H1 (cell line): ENCODE measurements around the gene SLC35F3. TPM values are rescaled to one million over a fixed set of nuclear protein-coding genes. Genes with fewer than 3 reads are reported as not detected.

Experiments used
- CTCF ChIA-PET: fragments of 300-600 bp; sonication (Branson Sonifier 250); formaldehyde crosslinking; loops from one replicate; lab custom pipeline; 2021; ENCODE audit not compliant: partially characterized antibody; lab: Charles Lee
- POLR2A ChIA-PET: fragments of 300-600 bp; sonication (Branson Sonifier 250); formaldehyde crosslinking; loops from one replicate; lab custom pipeline; 2021; ENCODE audit warnings: inconsistent platforms; ENCODE audit not compliant: partially characterized antibody; lab: Charles Lee
- DNase-seq, 2 experiments: peaks; one replicate each; pipeline versions ENCODE4 v3.0.0 to v3.0.0-alpha.2; 2010 to 2022; ENCODE audit warnings: low spot score in 2 of 2, low read depth in 1 of 2, mixed read lengths in 1 of 2
- FAIRE-seq: peaks from 2 replicates; lab custom pipeline; 2011; peaks lifted over from hg19 to GRCh38; lab: Jason Lieb, UNC
- H2AFZ ChIP-seq: 2 replicates; pipeline ENCODE4 v1.8.1; 2012; ENCODE audit warnings: low read length, inconsistent platforms
- H2AK5ac ChIP-seq: 2 replicates; pipeline ENCODE4 v1.6.1; 2013; ENCODE audit warnings: low read depth, low read length
- H2BK120ac ChIP-seq: replicated peaks from 2 replicates; pipeline ENCODE3; 2013; ENCODE audit warnings: low read depth, low read length, inconsistent platforms
- H2BK12ac ChIP-seq: 2 replicates; pipeline ENCODE4 v1.6.1; 2013; ENCODE audit warnings: low read depth, low read length
- H2BK15ac ChIP-seq: 2 replicates; pipeline ENCODE4 v1.6.1; 2013; ENCODE audit warnings: low read length
- H2BK20ac ChIP-seq: 2 replicates; pipeline ENCODE4 v1.6.1; 2013; ENCODE audit warnings: low read length
- H2BK5ac ChIP-seq: 2 replicates; pipeline ENCODE4 v1.6.1; 2013; ENCODE audit warnings: low read depth, low read length
- H3K14ac ChIP-seq: 2 replicates; pipeline ENCODE4 v1.6.1; 2013; ENCODE audit warnings: inconsistent platforms; ENCODE audit not compliant: insufficient read length
- H3K18ac ChIP-seq: 2 replicates; pipeline ENCODE4 v1.6.1; 2013; ENCODE audit warnings: low read length; ENCODE audit errors: extremely low read depth
- H3K23ac ChIP-seq: 2 replicates; pipeline ENCODE4 v1.6.1; 2013; ENCODE audit warnings: inconsistent platforms; ENCODE audit not compliant: insufficient read length
- H3K23me2 ChIP-seq: 2 replicates; pipeline ENCODE4 v1.6.1; 2013; ENCODE audit warnings: low read depth, low read length
- H3K27ac ChIP-seq: 2 replicates; pipeline ENCODE4 v1.6.1; 2011; ENCODE audit warnings: low read depth, low read length, inconsistent platforms
- H3K27me3 ChIP-seq, 4 experiments: replicated peaks in 1 of 4; 1 replicate in 1 of 4; 2 replicates in 3 of 4; pipeline versions ENCODE4 v1.6.1 to v1.8.1; 2011 to 2013; ENCODE audit warnings: low read length in 3 of 4, mild to moderate bottlenecking in 3 of 4, inconsistent platforms in 2 of 4, mixed read lengths in 2 of 4, moderate library complexity in 1 of 4; ENCODE audit not compliant: control insufficient read depth in 3 of 4, insufficient read depth in 3 of 4; ENCODE audit errors: extremely low read depth in 1 of 4
- H3K36me3 ChIP-seq, 4 experiments: 2 replicates each; pipeline versions ENCODE4 v1.6.1 to v1.8.1; 2011 to 2013; ENCODE audit warnings: mild to moderate bottlenecking in 4 of 4, low read length in 3 of 4, moderate library complexity in 2 of 4, control low read depth in 1 of 4, inconsistent platforms in 1 of 4; ENCODE audit not compliant: insufficient read depth in 4 of 4, control insufficient read depth in 2 of 4
- H3K4ac ChIP-seq: replicated peaks from 2 replicates; pipeline ENCODE3; 2013; ENCODE audit warnings: low read length, low read depth, mixed read lengths, inconsistent platforms; ENCODE audit not compliant: insufficient read length
- H3K4me1 ChIP-seq, 4 experiments: replicated peaks in 1 of 4; 1 replicate in 1 of 4; 2 replicates in 3 of 4; pipeline versions ENCODE4 v1.6.1 to v1.8.1; 2011 to 2013; ENCODE audit warnings: low read length in 3 of 4, inconsistent platforms in 2 of 4, mixed read lengths in 1 of 4; ENCODE audit not compliant: insufficient read depth in 4 of 4, control insufficient read depth in 3 of 4
- H3K4me2 ChIP-seq, 2 experiments: 2 replicates each; pipeline versions ENCODE4 v1.6.1 to v1.8.1; 2011 to 2013; ENCODE audit warnings: low read depth in 2 of 2, low read length in 2 of 2, control low read depth in 1 of 2, inconsistent platforms in 1 of 2, mild to moderate bottlenecking in 1 of 2; ENCODE audit not compliant: insufficient read depth in 1 of 2
- H3K4me3 ChIP-seq, 4 experiments: fragments of 200-600, 300-600 bp in 1 of 4; sonication (generic), shearing (Covaris generic), sonication (Bioruptor Twin) in 1 of 4; 2 replicates each; pipeline versions ENCODE4 v1.5.1 to v1.8.1; 2011 to 2016; ENCODE audit warnings: low read length in 4 of 4, low read depth in 3 of 4, control low read depth in 2 of 4, inconsistent platforms in 2 of 4, mild to moderate bottlenecking in 2 of 4, mixed read lengths in 1 of 4, moderate library complexity in 1 of 4; ENCODE audit not compliant: insufficient read depth in 2 of 4; ENCODE audit errors: extremely low read depth in 1 of 4
- H3K56ac ChIP-seq: replicated peaks from 2 replicates; pipeline ENCODE3; 2013; ENCODE audit warnings: low read depth, mild to moderate bottlenecking, mixed read lengths, low read length, inconsistent platforms; ENCODE audit not compliant: insufficient read length
- H3K79me1 ChIP-seq: 2 replicates; pipeline ENCODE4 v1.6.1; 2013; ENCODE audit warnings: low read depth, low read length, control low read depth
- H3K79me2 ChIP-seq, 2 experiments: 2 replicates each; pipeline versions ENCODE4 v1.6.1 to v1.8.1; 2012 to 2013; ENCODE audit warnings: low read length in 2 of 2, mild to moderate bottlenecking in 2 of 2, inconsistent platforms in 1 of 2; ENCODE audit not compliant: insufficient read depth in 2 of 2, control insufficient read depth in 1 of 2
- H3K9ac ChIP-seq, 4 experiments: replicated peaks in 1 of 4; 1 replicate in 1 of 4; 2 replicates in 3 of 4; pipeline versions ENCODE4 v1.6.1 to v1.8.1; 2011 to 2013; ENCODE audit warnings: low read depth in 3 of 4, low read length in 3 of 4, control low read depth in 2 of 4, mild to moderate bottlenecking in 2 of 4, moderate library complexity in 2 of 4, inconsistent platforms in 1 of 4; ENCODE audit errors: extremely low read depth in 1 of 4
- H3K9me3 ChIP-seq, 2 experiments: 2 replicates each; pipeline versions ENCODE4 v1.6.1 to v1.8.1; 2012 to 2013; ENCODE audit warnings: mild to moderate bottlenecking in 2 of 2, moderate library complexity in 2 of 2, control low read depth in 1 of 2, inconsistent platforms in 1 of 2, low read depth in 1 of 2, low read length in 1 of 2, mixed read lengths in 1 of 2; ENCODE audit not compliant: insufficient read depth in 2 of 2
- H4K20me1 ChIP-seq, 2 experiments: replicated peaks in 1 of 2; 2 replicates each; pipeline versions ENCODE3 to v1.8.1; 2011 to 2013; ENCODE audit warnings: inconsistent platforms in 2 of 2, low read length in 2 of 2, mild to moderate bottlenecking in 1 of 2; ENCODE audit not compliant: insufficient read depth in 2 of 2, control insufficient read depth in 1 of 2
- H4K5ac ChIP-seq: 2 replicates; pipeline ENCODE4 v1.6.1; 2013; ENCODE audit warnings: low read length, low read depth, mixed read lengths, inconsistent platforms; ENCODE audit not compliant: insufficient read length
- H4K8ac ChIP-seq: 2 replicates; pipeline ENCODE4 v1.8.0; 2013; ENCODE audit warnings: mild to moderate bottlenecking, moderate library complexity, low read length, inconsistent platforms; ENCODE audit not compliant: insufficient read depth; ENCODE audit errors: extremely low read depth
- H4K91ac ChIP-seq: replicated peaks from 2 replicates; pipeline ENCODE3; 2013; ENCODE audit warnings: low read length, mixed read lengths, inconsistent platforms; ENCODE audit not compliant: insufficient read length
- BCL11A ChIP-seq, 2 experiments: IDR thresholded peaks; one replicate each; pipeline ENCODE4 v1.6.1; 2011; ENCODE audit warnings: low read depth in 2 of 2, low read length in 2 of 2, mild to moderate bottlenecking in 2 of 2
- EGR1 ChIP-seq: IDR thresholded peaks from 2 replicates; pipeline ENCODE4 v1.6.1; 2011; ENCODE audit warnings: low read depth, low read length, borderline replicate concordance
- EZH2 ChIP-seq: fragments of 200-600 bp; sonication (generic); IDR thresholded peaks from 2 replicates; pipeline ENCODE4 v1.7.1; 2012; ENCODE audit warnings: low read depth, mild to moderate bottlenecking, moderate library complexity, low read length, inconsistent platforms; ENCODE audit not compliant: severe bottlenecking
- HDAC6 ChIP-seq: IDR thresholded peaks from one replicate; pipeline ENCODE4 v1.7.1; 2012; ENCODE audit warnings: low read depth, mild to moderate bottlenecking, inconsistent platforms, low read length, moderate library complexity
- NANOG ChIP-seq: IDR thresholded peaks from 2 replicates; pipeline ENCODE4 v1.6.1; 2011; ENCODE audit warnings: low read length, low read depth, mild to moderate bottlenecking, inconsistent platforms; ENCODE audit not compliant: insufficient read depth, poor library complexity, severe bottlenecking
- RBBP5 ChIP-seq: IDR thresholded peaks from 2 replicates; pipeline ENCODE4 v1.7.1; 2012; ENCODE audit warnings: low read depth, mild to moderate bottlenecking, inconsistent platforms, low read length, moderate library complexity, borderline replicate concordance
- TAF7 ChIP-seq: optimal IDR thresholded peaks from 2 replicates; pipeline ENCODE3; 2011; ENCODE audit warnings: low read depth, mild to moderate bottlenecking, inconsistent platforms, low read length, moderate library complexity, borderline replicate concordance
- WGBS, 2 experiments: shearing (Covaris generic) in 1 of 2; methylation state at CpG; one replicate each; pipeline versions ENCODE4 v1.1.6 to v1.1.7; 2013 to 2015; ENCODE audit warnings: low lambda C conversion rate in 2 of 2, mixed read lengths in 2 of 2, inconsistent platforms in 1 of 2, low coverage in 1 of 2, missing lambda C conversion rate in 1 of 2; ENCODE audit not compliant: insufficient replicate concordance in 2 of 2, insufficient coverage in 1 of 2, insufficient read length in 1 of 2; ENCODE audit errors: extremely low coverage in 1 of 2, missing lambda C conversion rate in 1 of 2; 5-methylcytosine and 5-hydroxymethylcytosine counted together
- polyA plus RNA-seq, 7 experiments: library from polyadenylated mRNA; depleted of rRNA in 3 of 7; stranded (reverse) in 5 of 7; unstranded in 2 of 7; fragments of >200 nt in 5 of 7; fragments of 200-250 nt in 2 of 7; gene quantifications; 1 replicate in 5 of 7; 2 replicates in 1 of 7; 4 replicates in 1 of 7; pipeline versions ENCODE4 v1.2.1 to v1.2.3, GENCODE V29; 2011 to 2013; ENCODE audit warnings: missing spikeins in 2 of 7, mixed read lengths in 2 of 7
- total RNA-seq: library from RNA; stranded (reverse); fragmentation: NEBNext Ultra II Directional; extraction: Animal tissue kit (Norgen Biotek cat#: 25700); gene quantifications from 2 replicates; pipeline ENCODE4 v1.2.1, GENCODE V29; 2021
- TF ChIP-seq, protein P1 (sequence below): IDR thresholded peaks from 2 replicates; pipeline ENCODE4 v1.6.1; 2012; ENCODE audit warnings: low read length, inconsistent platforms

Gene SLC35F3
- total and polyA plus RNA-seq, 2 of the 8 experiments (the other 6 are each of a cell fraction or from before 2014, with no cell fraction given): 0.78 to 1.2 TPM

DNA sequence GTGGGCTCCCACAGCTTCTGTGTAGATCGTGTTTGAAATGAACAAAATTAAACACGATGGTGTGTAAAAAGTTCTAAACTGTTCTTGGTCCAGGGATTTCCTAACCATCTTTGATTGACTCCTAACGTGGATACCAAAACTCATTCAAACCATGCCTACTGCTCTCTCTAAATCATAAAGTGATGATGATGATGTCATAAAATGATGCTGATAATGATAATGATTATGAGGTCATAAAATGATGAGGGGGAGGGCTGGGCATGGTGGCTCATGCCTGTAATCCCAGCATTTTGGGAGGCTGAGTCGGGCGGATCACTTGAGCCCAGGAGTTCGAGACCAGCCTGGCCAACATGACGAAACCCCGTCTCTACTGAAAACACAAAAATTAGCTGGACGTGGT, 335.5 kb downstream of the SLC35F3 start:
- Histone ChIP-seq H3K36me3 (no peaks in the 10 kb centered on the region), H3K4ac (no peak overlapping the region), H3K14ac (no peak overlapping the region), H3K79me1 (no peaks in the 10 kb centered on the region), H4K20me1 (no peaks in the 10 kb centered on the region), H3K56ac (no peak overlapping the region), H3K27me3 (no peaks in the 10 kb centered on the region), H3K79me2 (no peaks in the 10 kb centered on the region), H3K4me3 (no peak overlapping the region), H3K23ac (no peak overlapping the region), H4K5ac (no peak overlapping the region), H4K8ac (no peak overlapping the region), H4K91ac (no peak overlapping the region), H2BK5ac (no peak overlapping the region), H2AFZ (no peak overlapping the region), H2BK15ac (no peak overlapping the region), H3K23me2 (no peaks in the 10 kb centered on the region; the same call in 1 of the 2 replicates), H3K9me3 (no peaks in the 10 kb centered on the region), H2BK12ac (no peak overlapping the region), H2AK5ac (no peak overlapping the region), H3K4me2 (no peak overlapping the region), H3K18ac (no peak overlapping the region), H2BK120ac (no peak overlapping the region), H3K27ac (no peak overlapping the region), H3K4me1 (no peaks in the 10 kb centered on the region), H2BK20ac (no peak overlapping the region), H3K9ac (no peak overlapping the region)
- no peak for FAIRE-seq
- ChIA-PET CTCF (interaction anchor here (1.4 to 3.1 kb wide), 4 partner anchors 8 to 70 kb away, joined by 3 to 25 read pairs (median 10); no protein-coding TSS in a partner anchor), POLR2A (no interaction called here)
- DNase-seq: no peak
- TF ChIP-seq TAF7 (no peak), EGR1 (no peak), RBBP5 (no peak), NANOG (no peak), BCL11A (IDR thresholded peaks at IDR 0.05; ENCODE audit: low read depth in 2 of 2, low read length in 2 of 2) (no peak), HDAC6 (no peak), EZH2 (no peak)
- TF ChIP-seq, protein P1, sequence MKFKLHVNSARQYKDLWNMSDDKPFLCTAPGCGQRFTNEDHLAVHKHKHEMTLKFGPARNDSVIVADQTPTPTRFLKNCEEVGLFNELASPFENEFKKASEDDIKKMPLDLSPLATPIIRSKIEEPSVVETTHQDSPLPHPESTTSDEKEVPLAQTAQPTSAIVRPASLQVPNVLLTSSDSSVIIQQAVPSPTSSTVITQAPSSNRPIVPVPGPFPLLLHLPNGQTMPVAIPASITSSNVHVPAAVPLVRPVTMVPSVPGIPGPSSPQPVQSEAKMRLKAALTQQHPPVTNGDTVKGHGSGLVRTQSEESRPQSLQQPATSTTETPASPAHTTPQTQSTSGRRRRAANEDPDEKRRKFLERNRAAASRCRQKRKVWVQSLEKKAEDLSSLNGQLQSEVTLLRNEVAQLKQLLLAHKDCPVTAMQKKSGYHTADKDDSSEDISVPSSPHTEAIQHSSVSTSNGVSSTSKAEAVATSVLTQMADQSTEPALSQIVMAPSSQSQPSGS: no peak
- WGBS, 2 experiments: 93% methylated on average over 9 of the region's 9 CpGs; no CpG with 5 or more reads in 1 of the 2 experiments
